HG02973 (cell line): ENCODE data around the gene BEND6.

Source experiments
- ATAC-seq: cut with Tn5 transposase; IDR thresholded peaks from one replicate; pipeline ENCODE4 v1.9.1; 2021; ENCODE audit warnings: moderate library complexity; ENCODE audit not compliant: unreplicated experiment

The BEND6 gene, protein sequence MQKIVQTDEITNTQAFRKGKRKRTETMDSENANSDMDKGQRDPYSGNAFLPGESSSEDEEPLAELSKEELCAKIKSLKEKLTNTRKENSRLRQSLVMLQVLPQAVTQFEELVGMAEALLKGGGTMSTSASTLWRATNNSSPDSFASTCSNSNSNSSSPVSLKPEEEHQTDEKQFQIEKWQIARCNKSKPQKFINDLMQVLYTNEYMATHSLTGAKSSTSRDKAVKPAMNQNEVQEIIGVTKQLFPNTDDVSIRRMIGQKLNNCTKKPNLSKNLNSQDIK

DNA sequence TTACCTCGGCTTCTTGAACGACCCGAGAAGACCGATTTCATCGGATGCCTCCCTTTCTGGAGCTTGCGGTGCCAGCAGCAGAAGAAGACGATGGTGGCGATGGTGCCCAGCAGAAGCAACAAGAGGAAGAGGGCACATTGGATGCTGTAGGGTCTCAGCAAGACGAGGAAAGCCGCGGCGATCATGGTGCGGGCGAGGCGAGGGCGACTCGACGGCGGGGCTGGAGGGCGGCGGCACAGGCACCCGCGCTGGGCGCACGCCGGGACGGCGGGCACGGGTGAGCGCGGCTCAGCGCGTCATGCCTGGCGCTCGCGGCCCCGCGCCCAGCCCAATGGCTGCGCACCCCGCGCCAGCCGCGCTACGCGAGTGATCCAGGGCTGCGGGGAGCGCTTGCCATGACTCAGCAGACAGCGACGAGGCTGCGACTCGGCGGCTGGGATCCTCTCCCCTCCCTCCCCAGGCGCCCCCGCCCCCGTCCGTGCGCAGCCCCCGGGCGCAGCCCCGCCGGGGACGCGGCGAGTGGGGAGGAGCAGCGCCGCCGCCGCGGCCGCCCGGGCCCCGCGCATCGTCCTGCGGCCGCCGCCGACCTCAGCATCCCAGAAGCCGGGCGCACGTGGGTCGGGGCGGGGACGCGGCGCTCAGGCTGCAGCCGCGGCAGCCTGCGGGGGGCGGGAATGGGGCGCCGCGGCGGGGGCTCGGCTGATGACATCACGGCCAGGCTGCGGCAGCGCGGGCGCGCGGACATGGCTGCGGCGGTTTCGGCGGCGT lies at the start of gene BEND6:
TSS of gene BEND6 (plus strand) at position 705 of the 768 bp plus-strand sequence. CDS start 26,704 bp downstream, outside the sequence.
- ATAC-seq, result peak; percentile 31

DNA sequence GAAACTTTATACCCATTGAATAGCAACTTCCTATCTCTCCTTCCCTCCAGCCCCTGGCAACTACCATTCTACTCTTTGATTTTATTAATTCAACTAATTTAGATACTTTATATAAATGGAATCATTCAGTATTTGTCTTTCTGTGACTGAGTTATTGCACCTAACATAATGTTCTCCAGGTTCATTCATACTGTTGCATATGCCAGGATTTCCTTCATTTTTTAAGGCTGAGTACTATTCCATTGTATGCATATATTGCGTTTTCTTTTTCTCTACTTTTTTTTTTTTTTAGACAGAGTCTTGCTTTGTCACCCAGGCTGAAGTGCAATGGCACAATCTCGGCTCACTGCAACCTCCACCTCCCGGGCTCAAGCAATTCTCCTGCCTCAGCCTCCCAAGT lies 49.5 kb upstream of the BEND6 start:
- ATAC-seq, result no peak

DNA sequence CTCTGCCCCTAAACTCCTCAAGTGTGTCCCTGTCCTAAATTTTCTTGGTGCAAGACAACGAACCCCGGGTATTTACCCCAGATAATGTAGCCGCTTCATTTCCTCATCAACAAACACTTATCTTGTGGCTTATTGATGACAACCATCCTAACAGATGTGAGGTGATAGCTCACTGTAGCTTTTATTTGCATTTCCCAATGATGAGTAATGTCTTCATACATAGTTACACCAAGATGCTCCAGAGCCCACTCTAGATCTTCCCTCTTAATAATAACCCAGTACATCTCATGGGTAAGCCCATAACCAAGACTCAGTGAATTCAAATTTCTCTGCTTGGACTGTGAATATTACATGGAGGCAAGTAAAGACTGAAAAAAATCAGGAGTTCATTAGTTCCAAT lies 48.2 kb upstream of the BEND6 start:
- ATAC-seq, result no peak

DNA sequence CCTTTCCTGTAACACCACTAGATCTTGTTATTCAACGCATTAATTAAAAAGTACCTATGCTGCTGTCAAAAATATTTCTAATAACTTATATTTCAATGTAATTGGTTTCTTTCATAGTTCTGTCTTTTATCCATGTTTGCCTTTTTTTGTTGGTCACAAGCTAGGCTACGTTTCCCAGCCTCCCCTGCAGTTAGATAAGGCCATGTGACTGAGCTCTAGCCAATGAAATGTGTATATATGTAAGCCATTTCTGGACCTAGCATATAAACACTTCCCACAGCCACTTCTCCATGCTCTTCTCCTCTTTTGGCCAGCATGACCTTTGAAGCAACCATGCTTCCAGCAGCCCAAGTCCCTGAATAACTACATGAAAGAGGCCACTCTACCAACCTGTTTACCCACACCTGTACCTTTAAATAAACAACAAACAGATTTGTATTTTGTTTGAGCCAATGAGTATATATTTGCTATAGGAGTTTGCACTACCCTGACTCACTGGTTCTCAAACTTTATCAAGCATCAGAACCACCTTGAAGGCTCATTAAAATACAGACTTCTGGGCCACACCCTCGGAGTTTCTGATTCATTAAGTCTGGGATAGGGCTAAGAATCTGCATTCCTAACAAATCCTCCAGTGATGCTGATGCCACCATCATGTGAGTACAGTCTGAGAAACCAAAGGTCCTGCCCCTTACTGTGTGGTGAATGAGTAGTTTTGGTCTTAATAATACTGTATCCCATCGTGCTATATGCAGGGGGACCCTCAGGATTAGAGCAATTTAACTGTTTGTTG lies 45.6 kb upstream of the BEND6 start:
- no peak for ATAC-seq

DNA sequence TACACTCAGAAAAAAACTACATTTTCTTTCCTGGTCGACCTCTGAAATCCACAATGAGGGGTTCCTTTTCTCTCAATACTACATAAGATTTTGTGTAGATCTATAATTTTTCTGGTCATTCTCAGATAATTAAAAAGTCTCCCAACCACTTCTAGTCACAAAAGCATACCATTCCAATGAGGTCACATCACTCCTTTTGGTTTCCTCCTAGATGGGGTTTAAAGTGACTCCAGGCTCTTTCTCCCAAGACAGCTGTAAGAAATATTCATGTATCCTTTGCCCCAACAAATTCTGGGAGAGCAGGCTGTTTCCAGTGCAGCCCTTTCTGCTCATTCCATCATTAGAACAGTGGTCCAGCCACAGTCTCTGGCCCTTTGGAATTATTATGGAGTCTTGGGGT lies 43.1 kb upstream of the BEND6 start:
- ATAC-seq, result no peak

DNA sequence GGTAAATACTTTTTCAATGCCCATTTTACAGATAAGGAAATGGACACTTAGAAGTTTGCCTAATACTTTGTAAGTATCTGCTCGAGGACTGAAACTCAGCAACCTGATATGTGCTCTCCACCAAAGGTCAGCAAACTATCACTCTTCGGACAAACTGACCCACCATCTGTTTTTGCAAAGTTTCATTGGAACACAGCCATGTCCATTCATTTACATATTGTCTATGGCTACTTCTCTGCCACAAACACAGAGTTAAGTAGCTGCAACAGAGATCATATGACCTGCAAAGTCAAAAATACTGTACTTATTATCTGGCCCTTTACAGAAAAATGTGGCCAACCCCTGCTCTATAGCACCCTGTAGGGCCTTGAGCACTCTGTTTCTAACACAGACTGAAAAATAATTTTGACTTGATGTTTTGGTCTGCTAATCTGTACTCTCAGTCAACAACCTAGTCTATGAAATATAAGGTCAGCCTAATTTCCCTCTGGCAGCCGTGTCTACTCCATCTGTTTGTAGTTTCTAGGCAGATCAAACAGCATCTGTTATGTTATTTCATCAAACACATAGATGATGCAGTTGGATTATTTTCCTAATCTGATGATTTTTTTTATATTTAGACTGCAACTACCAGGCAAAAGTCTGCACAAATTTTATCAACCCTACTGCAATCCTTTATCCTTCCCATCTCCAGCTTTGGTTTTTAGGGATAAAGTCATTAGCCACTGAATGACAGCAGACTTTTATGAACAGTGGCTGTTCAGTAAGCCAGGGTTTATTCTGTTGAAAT lies 41.4 kb upstream of the BEND6 start:
- ATAC-seq, result no peak

DNA sequence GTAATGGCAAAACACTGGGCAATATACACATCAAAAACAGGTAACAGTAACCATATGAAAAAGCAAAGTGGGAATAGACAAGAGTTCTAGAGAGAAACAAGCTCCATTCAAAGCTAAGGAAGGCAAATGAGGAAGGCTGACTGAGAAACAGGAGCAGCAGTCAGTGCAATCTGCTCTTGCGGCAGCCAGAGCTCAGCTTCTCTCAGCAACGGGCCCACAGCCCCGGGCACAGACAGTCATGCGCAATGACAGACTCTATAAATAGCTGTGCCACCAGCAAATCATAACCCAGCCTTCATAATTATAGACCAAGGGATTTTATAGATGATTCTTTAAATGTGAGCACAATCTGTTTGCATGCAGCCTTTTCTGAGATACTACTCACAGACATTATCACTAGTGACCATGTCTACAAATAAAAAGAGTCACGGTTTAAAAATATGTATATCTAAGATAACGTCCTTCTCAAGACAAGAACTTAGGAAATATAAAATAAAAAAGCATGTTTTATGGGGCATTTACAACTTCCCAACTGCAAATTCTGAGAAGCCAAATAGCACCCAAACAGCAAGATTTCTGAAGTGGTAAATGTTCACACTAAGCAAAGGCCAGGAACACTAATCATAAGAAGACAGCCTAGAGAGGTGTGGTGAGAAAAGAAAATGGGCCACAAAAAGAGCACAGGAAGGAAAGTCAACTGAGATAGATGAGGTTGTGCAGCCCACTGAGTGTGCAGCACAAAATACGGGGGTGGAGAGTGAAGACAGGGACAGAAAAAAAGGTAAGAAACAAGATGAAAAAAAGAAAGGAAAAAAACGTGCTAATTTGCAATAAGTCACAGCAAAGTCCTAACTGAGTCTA lies 39.9 kb upstream of the BEND6 start:
- no peak for ATAC-seq

DNA sequence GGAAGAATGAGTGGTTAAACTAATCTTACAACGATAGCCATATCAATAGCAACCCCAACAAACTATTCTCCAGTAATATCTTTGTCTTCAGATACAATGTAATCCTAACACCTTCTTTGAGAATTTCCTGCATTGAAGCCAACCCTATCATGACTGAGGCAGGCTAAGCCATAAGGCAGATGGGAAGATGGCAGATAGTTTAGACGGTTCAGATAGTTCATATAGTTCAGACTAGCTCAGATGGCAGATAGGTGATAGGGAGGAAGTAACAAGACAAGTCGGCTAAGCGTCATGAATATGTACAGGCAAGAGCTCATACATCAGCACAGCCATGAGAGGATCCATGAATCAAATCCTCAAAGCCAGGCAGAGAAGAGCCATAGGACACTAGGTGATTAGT lies 39.1 kb upstream of the BEND6 start:
- ATAC-seq, result no peak

DNA sequence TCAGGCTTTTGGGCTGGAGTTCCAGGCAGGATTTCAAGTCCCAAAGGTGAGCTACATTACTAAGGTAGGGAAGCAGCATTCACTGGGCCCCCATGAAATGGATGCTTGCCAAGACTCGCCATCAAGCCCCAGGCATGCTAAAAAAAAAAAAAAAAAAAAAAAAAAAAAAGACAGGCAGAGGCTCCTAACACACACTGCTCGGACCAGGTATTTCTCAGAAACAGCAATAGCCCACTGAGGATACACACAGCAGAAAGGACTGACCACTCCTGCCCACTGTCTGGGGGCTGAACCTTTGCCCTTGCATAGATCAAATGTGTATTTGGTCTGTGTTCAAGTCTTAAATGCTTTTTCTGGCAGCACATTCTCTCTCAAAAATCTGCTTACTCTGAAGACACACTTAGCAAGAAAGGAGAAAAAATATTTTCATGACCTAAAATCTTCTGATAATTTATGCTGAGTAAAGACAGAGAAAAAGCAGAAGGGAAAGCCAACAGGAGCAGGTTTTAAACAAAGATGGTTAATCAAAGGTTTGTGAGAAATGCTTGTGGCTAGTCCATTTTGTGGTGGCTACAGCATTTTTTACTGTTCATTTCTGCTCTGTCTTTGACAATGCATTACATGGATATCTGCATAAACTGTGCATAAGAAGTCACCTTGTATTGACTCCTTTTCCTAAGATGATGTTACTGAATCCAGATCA lies 37.9 kb upstream of the BEND6 start:
- ATAC-seq, result no peak

DNA sequence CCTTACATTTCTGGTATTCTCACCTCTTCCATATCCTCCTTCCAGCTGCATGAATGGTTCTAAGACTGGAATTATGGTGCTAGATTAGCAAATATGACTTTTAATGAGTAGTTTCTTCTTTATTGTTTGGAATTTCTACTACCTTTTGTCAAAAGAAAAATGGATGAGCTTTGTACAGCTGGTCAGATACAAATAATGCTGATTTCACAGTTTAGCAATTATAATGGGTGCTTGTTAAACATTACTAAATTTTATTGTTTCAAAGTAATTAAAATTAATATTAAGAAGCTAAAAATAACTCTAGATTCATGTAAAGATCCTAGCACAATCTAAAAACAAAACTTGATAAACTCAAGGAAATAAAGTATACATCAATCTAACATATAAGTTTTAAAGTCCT lies 32.3 kb upstream of the BEND6 start:
- ATAC-seq, result no peak

DNA sequence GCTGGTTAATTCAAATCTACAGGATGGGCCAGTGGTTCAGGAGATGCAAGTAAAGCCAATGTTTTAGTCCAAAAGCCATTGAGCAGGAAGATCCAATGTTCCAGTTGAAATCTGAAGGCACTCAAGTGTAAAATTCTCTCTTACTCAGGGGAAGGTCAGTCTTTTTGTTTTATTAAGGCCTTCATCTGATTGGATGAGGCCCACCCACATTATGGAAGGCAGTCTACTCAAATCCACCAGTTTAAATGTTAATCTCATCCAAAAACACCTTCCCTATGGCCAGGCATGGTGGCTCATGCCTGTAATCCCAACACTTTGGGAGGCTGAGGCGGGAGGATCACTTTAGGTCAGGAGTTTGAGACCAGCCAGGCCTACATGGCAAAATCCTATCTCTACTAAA lies 31.3 kb upstream of the BEND6 start:
- no peak for ATAC-seq

DNA sequence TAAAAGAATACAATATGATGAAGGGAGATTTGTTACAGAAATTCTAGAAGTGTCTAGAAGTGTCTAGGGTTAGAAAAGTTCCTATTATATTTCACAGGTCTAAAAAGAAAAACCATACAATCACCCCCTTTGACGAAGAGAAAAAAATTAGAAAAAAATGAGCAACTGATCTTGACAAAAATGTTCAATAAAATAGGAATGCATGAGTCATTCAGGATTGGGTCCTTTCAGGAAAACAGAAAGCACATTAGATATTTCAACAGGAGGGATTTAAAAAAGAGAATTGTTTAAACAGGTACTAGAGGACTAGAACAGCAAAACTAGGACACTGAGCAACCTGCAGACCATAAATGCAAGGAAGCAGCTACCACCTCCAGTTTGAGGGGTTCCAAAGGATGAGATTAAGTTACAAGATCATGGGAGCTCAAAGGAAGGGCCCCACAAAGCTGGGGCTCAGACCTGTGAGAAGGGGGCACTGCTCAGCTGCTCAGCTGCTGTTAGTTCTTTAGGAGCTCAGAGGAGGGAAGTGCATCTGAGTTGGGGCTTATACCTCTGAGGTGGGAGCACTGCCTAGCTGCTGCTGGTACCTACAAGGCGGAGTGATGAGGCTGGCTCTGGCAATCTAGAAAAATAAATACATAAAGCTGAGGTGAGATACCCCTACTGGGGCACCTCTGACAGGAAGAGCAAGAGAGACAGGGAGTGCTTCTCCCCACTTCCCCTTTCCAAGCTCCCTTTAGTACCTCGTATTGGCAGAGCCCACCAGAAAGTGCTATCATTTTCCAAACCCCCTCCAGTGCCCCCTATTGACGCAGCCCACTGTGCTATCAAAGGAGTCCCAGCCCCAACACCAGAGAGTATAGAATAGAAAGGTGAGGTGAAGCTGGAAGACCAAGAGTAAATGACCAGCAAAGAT lies 27.1 kb upstream of the BEND6 start:
- ATAC-seq, result no peak

DNA sequence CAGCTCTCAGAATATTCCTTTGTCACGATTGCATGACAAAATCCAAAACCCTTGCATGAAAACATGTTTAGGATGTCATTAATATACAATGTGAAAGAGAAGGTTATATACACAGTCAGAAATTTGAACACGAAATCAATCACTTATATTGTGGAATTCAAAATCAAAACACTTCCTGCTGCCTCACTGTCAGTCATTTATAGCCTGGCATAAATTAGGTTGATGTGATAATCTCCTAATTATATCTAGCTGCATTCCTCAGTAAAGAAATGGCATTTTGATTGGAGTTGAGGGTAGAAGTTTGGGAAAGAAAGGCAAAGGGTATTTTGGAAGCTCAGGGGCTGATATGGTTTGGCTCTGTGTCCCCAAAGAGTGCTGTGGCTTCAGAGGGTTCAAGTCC lies 24.1 kb upstream of the BEND6 start:
- no peak for ATAC-seq

DNA sequence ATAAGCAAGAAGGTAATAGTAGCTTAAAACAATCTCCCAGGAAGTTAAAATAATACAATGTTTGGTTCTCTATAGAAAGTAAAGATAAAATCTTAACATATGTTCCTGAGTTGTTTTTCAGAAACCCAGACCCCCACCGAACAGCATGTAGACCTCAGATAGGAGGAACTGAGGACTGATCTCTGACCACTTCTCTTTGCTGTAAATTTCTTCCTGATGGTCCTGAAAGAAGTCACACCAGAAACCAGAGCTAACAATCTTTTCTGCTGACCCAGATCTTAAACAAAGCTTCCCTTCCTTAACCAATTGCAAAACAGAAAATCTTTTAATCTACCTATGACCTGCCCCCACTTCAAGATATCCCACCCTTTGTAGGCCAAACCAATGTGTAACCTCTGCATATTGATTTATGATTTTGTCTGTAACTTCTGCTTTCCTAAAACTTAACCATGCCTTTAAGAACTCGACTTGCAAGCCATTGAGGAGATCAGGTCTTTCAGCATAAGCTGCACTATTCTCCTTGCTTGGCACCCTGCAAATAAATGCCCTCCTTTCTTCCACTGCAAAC lies 21.9 kb upstream of the BEND6 start:
- no peak for ATAC-seq

DNA sequence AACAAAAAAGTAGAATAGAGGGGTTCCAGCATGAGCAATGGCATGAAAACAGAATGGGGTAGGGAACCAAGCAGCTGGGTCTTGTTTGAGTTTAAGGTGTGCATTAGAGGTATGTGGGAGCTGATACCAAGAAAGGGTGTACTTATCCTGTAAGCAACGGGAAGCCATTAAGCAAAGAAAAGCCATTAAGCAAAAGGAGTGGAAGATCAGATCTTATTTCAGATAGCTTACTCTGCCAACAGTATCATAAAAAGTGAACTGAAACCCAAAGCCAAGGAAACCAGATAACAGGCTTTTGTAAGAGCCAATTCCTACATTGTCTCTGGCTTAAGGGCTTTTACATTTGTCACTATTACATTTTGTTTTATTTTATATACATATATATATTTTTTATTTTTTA lies 21.3 kb upstream of the BEND6 start:
- no peak for ATAC-seq

DNA sequence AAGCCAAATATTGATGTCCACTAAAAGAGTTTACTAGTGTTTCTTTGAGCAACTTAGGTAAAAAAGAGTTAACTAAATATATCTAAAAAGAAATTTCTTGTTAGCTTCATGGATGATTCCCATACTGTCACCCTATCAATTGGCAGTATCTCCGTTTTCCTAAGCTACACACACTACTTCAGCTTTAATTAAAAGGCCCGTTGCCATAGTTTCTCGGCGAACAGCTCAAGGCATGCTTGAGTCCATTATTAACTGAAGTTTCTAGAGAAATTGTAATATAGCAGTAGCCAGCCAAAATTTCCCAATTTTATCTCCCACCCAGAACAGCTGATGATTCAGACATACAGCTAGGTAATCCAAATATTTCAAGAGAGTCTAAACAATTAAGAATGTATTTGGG lies 20.0 kb upstream of the BEND6 start:
- no peak for ATAC-seq

DNA sequence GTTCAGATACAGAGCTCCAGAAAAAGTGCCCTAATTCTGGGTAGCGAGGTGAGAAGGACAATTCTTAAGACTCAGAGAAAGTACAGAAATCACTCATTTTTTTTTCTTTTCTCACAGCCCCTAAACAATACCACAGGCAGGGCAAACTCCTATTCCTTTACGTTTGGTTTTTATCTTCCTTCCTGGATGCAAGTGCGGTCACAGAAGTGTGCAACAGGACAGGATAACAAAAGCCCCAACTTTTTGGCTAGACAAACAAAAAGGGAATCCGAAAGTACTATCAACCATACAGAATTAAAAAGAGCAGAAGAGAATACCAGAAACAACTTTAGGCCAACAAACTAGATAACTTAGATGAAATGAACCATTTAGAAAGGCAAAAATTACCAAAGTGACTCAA lies 18.4 kb upstream of the BEND6 start:
- ATAC-seq, result no peak

DNA sequence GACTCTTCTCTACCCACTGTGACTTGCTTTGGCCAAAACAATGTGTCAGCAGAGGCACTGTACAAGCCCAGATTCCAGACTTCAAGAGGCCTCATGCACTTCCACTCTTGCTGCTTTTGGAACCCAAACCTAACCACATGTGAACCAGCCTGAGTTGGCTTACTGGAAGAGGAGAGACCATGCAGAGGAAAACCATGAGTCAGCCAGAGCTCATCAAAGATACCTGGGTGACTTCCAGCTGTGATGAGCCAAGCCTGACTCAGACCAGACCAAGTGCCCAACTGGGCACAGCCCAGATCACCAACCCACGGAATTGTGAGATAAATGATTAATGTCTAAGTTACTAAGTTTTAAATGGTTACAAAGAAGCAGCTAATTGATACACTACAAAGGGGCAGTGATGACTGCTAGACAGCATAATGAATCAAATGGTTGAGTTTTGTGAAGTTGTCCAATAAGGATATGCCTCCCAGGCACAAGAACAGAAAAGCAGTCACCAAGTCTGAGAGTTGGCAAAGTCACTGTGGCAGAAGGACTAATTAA lies 16.2 kb upstream of the BEND6 start:
- no peak for ATAC-seq
